ENCODE data around the gene SPTBN2.

Gene SPTBN2

DNA sequence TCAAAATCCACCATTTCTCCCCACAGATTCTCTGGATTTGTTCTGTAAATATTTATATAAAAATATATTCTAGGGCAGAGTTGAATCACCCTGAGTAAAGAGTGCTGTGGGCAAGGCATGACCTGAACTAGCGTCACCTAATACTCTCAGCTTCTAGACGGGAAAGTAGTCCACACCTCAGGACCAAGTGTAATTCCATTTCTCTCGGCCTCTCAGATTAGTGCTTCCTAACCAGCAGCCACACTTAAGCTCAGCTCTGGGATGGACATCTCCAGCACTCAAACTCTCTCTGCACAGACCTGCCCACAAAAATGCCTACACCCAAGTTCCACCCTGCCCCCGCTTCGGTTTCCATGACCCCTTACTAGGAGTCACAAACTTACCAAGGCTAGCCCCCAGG, 5.3 kb downstream of the SPTBN2 start:
- DNase-seq, result no peak

DNA sequence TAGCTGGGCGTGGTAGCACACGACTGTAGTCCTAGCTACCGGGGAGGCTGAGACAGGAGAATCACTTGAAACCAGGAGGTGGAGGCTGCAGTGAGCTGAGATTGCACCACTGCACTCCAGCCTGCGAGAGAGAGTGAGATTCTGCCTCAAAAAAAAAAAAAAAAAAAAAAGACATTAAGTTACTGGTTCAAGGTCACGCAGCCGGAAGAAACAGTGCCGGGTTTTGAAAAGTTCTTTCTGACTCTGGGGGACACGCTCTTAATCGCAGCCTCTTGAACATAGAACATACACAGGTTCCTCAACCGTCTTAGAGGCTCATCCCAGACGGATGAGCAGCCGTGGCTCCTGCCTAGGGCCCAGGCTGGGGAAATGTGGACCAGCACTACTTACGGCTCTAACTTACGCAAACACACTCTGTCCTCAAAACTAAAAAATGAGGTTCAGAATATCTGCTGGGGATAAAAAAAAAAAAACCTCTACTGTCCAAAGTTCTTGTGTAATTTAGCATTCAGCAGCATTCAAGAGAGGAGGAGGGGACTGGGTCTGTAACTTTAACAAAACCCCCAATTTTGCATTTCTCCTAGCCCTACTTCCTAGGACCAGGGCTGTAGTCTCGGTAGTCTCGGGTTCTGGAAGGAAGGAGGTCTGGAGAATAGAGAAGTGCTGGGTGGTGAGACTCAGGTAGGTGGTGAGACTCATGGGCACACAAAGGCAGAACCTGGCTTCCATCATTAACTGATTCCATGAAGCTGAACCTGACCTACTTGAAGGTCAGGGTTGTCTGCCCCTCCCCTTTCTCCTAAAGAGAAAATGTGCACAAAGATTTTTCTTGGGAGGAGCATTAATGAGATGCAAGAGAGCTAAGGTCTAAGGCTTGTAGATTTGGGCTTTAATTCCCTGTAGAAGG, 6.0 kb downstream of the SPTBN2 start:
- no peak for DNase-seq

DNA sequence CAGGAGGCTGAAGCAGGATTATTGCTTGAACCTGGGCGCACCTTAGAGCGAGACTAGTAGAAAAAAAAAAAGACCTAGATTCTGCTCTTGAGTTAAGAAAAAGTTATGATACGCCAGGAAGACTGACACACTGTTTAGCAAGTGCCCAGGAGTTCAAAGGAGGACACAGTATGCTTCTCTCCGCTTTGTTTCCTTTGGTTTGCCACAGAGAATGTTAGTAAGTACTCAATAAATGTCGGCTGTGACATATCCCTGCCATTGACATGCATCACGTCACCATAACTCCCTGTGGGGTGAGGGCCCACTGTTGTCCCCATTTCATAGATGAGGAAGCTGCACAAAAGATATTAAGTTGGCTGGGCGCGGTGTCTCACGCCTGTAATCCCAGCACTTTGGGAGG, 7.1 kb downstream of the SPTBN2 start:
- DNase-seq, result no peak

DNA sequence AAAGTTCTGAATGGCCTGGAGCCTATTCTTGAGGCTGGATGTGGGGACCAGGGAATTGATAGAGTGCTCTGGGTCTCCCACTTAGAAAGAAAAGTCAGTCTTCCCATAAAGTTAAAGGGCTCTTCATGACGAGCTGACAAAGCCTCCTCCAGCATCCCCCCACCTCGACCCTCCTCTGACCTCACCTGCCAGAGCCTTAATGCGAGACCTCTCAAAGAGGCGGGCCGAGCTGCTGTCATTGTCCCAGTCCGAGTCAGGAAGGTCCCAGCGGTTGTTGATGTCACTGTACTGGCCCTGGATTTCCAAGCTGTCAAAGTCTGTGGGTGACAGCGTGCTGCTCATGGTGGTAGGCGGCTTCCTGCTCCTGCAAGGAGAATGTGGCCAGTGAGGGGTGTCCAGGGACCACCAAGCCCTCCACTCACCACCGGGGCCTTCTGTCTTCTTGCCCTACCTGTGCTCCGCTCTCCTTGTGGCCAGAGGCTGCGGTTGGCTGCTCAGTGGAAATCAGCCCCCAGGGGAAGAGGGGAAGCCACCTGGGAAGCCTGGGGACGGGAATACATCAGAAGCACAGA, 8.0 kb downstream of the SPTBN2 start:
- DNase-seq, result no peak

DNA sequence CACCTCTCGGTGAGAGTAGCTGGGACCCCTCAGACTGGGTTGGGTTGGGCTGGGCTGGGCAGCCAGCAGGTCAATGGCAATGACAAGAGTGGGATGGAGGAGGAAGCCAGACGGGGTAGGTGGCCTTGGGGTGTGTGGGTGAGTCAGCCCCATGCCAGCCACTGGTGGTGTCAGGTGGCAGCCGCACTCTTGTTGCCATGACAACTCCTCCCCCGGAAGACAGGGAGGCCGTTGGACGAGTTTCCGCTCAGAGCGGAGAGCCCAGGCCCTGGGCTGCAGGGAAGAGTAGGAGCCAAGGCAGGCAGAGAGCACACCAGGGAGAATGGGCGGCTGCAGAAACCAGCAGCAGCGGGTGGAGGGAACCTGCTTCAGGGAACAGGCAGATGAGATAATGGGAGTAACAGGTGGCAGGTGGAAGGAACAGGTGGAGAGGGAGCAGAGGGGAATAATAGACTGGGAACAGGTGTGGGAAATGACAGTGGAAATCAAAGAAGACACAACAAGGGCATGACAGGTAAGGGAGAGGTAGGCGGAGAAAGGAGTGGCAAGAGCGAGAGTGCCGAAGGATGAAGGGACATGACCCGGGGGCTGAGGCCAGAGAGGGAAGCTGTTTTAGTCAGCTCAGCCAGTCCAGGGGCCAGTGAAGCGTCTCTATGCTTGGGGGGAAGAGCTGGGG, 8.7 kb downstream of the SPTBN2 start:
- no peak for DNase-seq

- no peak for DNase-seq
These were observed 9.7 kb downstream of the SPTBN2 start for GRCh38 chr11:66719111-66719872.

DNA sequence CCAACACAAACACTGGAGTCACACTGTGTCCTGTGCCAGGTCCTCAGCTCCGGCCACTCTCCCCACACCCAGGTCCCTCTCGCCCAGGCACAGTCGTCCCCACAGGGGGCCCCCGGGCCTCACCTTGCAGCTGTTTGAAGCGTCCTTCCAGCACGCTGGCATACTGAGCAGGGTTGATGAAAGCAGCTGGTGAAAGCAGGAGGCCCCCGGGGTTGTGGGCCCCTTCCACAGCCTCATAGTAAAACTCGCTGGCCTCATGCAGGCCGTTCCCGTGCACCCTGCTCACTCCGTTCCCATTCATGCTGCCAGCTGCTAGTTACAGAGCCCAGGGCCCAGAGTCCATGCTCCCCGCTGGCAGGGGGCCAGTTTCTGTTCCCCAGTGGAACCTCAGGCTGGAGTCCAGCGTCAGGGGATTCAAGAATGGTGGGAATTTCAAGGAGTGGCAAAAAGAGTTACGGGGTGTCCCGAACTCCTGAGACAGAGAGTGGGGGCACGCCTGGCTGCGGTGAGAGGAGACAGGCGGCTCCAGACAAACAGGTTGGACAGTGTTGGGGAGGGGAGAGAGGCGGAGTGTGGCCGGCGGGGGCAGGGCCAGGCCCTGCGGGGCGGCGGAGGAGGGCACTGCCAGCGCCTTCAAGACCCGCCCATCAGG, 10.6 kb downstream of the SPTBN2 start:
- no peak for DNase-seq

- no peak for DNase-seq
These were observed 11.1 kb downstream of the SPTBN2 start for GRCh38 chr11:66717925-66718319.

DNA sequence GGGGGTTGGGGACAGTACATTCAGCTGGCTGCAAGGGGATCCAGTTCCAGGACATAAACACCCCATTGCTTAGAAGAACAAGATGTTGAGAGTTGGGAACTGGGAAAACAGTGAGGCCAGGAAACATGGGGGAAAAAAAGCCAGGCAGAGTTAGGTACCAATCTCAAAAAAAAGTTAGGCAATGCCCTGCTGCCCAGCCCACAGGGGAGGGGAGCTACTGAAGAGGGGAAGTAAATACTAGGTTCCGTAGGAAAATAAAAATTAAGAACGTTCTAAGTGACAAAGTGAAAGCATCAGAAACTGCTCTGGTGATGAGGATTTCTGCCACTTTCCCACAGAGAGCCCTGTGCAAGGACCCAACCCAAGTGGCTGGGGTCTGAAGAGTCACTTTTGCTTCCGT, 12.0 kb downstream of the SPTBN2 start:
- DNase-seq, result no peak

DNA sequence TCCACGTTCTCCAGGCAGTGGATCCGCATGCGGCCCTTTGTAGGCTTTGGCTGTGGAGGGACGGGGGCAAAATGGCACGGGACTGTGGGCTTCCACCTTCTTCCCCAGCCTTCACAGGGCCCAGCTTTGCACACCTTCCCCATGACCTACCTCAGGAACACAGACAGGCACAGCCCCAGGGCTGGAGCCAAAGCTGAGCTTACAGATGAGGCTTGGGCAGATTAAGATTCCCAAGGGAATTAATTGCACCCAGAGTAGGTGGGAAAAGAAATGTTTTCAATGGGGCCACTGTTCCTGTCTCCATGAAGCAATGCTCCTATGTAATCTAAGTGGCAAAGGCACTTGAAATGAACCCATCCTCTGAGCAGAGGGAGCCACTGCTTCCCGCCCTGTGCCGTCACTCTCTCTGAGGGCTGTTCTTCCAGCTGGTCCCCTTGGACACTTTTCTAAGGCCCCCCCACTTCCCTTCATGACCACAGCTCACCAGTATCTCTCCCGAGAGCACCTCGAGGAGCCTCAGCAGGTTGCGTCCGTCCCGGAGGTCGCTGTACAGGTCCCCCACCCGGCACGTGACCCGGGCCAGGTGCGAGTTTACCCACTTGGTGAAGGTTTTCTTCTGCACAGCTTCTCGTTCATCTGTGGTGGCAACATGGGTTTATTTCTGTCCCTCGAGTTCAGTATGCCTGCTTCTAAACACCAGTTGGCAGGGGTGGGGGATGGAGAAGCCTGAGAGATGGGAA, 13.5 kb downstream of the SPTBN2 start:
- no peak for DNase-seq

DNA sequence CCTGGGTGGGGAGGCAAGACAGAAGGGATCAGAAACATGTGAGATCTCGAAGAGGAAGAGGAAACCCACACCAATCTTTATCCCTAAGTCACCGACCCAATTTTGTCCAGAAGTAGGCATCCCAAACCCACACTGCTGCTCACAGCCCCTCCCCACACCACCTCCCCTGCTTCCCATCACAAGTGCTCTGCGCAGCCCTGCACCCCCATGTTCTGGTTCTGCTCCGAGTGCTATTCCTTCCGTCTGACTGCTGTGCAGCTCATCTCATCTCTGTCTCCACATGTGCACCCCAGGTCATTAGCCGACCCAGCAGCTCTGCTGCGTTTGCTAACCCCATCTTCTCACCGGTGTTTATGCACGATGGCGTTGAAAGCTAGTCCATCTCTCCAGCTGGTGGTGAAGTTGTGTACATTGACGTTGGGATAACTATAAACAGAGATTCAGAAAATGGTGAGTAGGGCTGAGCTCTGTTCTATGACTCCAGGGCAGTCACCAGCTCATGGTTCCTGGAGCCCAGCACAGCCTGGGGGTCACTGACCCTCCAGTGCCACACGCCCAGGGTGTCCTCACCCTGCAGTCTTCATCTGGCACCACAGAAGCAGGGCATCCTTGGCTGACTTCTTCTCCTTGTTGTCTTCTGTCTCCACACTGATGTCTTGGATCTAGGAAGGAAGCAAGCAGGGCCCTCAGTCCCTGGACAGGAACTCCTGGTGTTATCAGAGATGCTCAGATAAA, 15.1 kb downstream of the SPTBN2 start:
- DNase-seq, result no peak

DNA sequence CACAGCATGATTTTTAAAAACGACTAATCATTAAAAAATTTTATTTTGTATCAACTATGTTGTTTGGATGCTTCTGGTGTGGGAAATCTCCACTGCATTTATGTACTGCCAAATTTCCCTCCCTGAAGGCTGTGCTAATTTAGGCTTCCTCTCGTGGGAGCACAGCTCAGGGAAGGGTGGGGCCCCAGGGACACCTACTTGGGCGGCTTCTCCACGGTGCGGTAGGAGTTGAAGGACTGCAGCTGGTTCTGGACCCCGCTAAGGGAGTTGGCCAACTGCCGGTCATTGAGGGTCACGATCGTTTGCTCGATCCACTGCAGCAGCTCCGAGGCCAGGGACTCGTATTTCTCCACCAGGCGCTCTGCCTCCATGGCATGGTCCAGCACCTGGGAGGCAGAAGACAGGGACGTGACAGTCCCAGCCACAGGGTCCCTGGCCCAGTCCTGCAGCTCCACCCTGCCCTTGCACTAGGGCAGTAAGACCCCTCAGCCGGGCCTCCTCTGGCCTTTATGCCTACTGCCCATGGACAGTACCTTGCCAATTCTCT, 18.6 kb downstream of the SPTBN2 start:
- DNase-seq, result no peak

GRCh38 chr11:66708701-66709100, 20.3 kb downstream of the SPTBN2 start:
- DNase-seq, result no peak

DNA sequence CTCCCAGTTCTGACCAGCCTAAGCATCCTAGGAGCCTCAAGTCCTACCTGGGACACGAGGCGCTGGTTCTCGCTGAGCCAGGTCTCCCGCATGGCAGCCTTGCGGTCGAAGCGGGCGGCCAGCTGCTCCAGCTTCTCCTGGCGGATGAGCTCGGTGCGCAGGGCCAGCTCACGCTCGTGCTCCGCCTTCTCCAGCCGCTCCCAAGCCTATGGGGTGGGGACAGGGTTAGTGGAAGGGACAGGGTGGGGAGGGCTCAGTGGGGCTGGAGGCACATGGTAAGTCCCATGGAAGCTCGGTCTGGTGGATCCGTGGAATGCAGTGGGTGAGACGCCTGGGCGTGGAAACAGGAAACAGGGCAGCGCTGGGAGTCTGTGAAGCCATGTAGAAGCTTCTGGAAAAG, 20.9 kb downstream of the SPTBN2 start:
- DNase-seq, result no peak

- DNase-seq, result no peak
These were observed 21.5 kb downstream of the SPTBN2 start for GRCh38 chr11:66707486-66707885.

DNA sequence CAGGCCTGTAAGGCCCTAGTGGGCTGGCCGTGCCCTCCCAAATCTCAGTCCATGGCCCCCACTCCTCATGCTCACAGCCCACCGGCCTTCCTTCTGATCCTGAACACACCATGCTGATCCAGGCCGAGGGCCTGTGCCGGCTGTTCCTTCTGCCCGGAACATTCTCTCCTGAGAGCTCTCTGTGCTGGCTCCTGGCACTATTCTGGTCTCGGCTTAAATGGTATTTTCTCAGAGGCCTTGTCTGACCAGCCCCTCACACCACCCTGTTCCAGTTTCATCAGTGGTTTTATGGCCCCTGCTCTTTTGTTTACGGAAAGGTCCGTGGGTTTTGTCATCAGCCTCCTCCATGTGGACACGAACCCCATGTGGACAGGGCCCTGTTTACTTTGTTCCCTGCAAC, 22.0 kb downstream of the SPTBN2 start:
- DNase-seq, result no peak

DNA sequence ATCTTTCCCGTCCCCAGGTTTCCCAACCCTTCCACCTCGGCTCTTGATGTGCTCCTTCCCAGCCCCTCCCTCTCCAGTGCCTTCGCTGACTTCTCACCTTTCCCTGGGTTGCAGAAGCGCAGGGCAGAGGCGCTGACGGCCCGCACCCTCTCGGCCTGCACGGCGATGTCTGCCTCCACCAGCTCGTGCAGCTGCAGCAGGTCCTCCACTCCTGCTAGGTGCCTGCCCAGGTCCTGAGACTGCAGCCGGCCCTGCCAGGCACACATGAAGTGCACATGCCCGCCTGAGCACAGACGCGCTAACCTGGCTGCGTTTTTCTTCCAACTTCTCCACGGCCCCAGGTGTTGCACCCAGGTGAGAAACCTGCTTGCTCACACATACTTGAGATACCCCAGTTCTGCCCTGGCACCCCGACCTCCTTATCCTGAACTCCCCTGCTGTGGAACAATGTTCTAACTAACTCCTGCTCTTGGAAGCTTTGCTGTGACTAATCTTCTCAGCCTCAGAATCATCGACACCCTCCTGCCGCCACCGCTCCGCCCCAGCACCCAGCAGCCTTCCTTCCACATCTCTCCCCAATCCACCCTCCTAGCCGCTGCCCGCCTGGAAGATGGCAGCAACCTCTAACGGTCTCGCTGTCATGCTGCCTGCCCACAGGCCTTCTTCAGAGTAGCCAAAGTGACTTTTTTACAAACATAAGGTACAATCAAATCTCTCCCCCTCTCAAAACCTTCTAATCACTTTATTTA, 23.3 kb downstream of the SPTBN2 start:
- DNase-seq, result no peak

GRCh38 chr11:66704659-66705360, 24.2 kb downstream of the SPTBN2 start:
- no peak for DNase-seq

GRCh38 chr11:66701432-66702240, 27.4 kb downstream of the SPTBN2 start:
- DNase-seq, result no peak
